ENCODE data around the gene DPH3.

GRCh38 chr3:16257309-16257708 is 7.4 kb downstream of the DPH3 start:
- TF ChIP-seq EZH2 (IDR thresholded peaks at IDR 0.05; ENCODE audit: low read depth), result no peak
- TF ChIP-seq, protein P1, sequence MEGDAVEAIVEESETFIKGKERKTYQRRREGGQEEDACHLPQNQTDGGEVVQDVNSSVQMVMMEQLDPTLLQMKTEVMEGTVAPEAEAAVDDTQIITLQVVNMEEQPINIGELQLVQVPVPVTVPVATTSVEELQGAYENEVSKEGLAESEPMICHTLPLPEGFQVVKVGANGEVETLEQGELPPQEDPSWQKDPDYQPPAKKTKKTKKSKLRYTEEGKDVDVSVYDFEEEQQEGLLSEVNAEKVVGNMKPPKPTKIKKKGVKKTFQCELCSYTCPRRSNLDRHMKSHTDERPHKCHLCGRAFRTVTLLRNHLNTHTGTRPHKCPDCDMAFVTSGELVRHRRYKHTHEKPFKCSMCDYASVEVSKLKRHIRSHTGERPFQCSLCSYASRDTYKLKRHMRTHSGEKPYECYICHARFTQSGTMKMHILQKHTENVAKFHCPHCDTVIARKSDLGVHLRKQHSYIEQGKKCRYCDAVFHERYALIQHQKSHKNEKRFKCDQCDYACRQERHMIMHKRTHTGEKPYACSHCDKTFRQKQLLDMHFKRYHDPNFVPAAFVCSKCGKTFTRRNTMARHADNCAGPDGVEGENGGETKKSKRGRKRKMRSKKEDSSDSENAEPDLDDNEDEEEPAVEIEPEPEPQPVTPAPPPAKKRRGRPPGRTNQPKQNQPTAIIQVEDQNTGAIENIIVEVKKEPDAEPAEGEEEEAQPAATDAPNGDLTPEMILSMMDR (conservative IDR thresholded peaks at IDR 0.05), result no peak

Data from PC-9 (cell line).